ENCODE results near the gene AGAP1. TPM values are rescaled to one million over a fixed set of nuclear protein-coding genes. Genes with fewer than 3 reads are reported as not detected.
A peak's percentile ranks its signal among the peaks of the same experiment; 100 is the strongest.

The AGAP1 gene
- total RNA-seq, 1 donor from 2014 or later: 39.0 TPM

- H3K27ac Mint-ChIP-seq (ENCODE audit: unreplicated experiment): no peak overlapping the region
- no peak overlapping the region for H3K4me3 Mint-ChIP-seq (ENCODE audit: unreplicated experiment)
- DNase-seq (ENCODE audit: low spot score): peak; percentile 29
- TF ChIP-seq CTCF (IDR thresholded peaks at IDR 0.05): no peak
- H3K9me3 Mint-ChIP-seq (ENCODE audit: low read depth): no peaks in the 10 kb centered on the region
- H3K4me1 Mint-ChIP-seq (ENCODE audit: low read depth): peaks cover 17% of the 10 kb centered on the region
- H3K36me3 Mint-ChIP-seq (ENCODE audit: low read depth): no peaks in the 10 kb centered on the region
- no peaks in the 10 kb centered on the region for H3K27me3 Mint-ChIP-seq (ENCODE audit: low read depth)
These were observed 59.4 kb downstream of the AGAP1 start for GRCh38 chr2:235553291-235553690.

GRCh38 chr2:235553696-235554100, 59.9 kb downstream of the AGAP1 start:
- no peak overlapping the region for H3K27ac Mint-ChIP-seq (ENCODE audit: unreplicated experiment)
- no peaks in the 10 kb centered on the region for H3K27me3 Mint-ChIP-seq (ENCODE audit: low read depth)
- H3K4me3 Mint-ChIP-seq (ENCODE audit: unreplicated experiment): no peak overlapping the region
- H3K4me1 Mint-ChIP-seq (ENCODE audit: low read depth): peaks cover 21% of the 10 kb centered on the region
- H3K36me3 Mint-ChIP-seq (ENCODE audit: low read depth): no peaks in the 10 kb centered on the region
- TF ChIP-seq CTCF (IDR thresholded peaks at IDR 0.05): no peak
- DNase-seq (ENCODE audit: low spot score): peak; percentile 47
- H3K9me3 Mint-ChIP-seq (ENCODE audit: low read depth): no peaks in the 10 kb centered on the region

DNA sequence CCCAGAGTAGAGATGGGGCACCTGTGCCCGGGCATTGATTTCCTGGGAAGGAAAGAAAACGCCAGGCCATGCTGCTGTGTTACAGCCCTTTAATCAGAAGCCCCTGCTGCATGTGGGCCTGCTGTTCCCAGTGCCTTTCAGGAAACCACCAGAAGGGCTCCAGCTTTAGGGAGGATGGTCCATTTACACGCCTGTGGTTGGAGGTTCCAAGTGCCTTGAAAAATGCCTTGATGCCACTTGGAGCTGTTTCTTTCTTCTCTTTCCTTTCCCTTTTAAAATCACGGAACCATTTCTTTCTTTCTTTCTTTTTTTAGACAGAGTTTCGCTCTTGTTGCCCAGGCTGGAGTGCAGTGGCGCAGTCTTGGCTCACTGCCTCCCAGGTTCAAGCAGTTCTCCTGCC, 60.5 kb downstream of the AGAP1 start:
- peak; percentile 34 for DNase-seq (ENCODE audit: low spot score)
- Mint-ChIP-seq H3K36me3 (ENCODE audit: low read depth) (no peaks in the 10 kb centered on the region), H3K4me3 (ENCODE audit: unreplicated experiment) (no peak overlapping the region), H3K27me3 (ENCODE audit: low read depth) (no peaks in the 10 kb centered on the region), H3K9me3 (ENCODE audit: low read depth) (no peaks in the 10 kb centered on the region), H3K27ac (ENCODE audit: unreplicated experiment) (no peak overlapping the region), H3K4me1 (ENCODE audit: low read depth) (peaks cover 21% of the 10 kb centered on the region)
- no peak for TF ChIP-seq CTCF (IDR thresholded peaks at IDR 0.05)

DNA sequence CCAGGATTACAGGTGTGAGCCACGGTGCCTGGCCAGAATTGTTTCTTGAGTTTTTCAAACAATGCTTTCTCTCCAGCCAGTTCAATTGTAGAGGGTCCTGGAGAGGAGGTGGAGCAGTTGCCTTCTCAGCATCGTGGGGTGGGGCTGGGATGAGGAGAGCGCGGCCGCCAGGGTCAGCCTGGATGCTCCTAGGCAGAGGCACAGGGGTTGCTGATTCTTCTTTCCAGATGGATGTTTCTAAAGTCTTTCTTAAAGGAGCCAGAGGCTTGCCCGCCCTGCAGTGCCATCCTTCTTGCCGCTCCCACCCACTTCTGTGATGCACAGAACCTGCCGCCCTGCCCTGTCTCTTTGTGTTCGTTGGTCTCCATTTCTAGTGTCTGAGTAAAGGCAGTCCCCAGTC, 61.1 kb downstream of the AGAP1 start:
- no peaks in the 10 kb centered on the region for H3K27me3 Mint-ChIP-seq (ENCODE audit: low read depth)
- H3K36me3 Mint-ChIP-seq (ENCODE audit: low read depth): no peaks in the 10 kb centered on the region
- no peak overlapping the region for H3K27ac Mint-ChIP-seq (ENCODE audit: unreplicated experiment)
- no peak for TF ChIP-seq CTCF (IDR thresholded peaks at IDR 0.05)
- no peak overlapping the region for H3K4me3 Mint-ChIP-seq (ENCODE audit: unreplicated experiment)
- no peaks in the 10 kb centered on the region for H3K9me3 Mint-ChIP-seq (ENCODE audit: low read depth)
- H3K4me1 Mint-ChIP-seq (ENCODE audit: low read depth): peaks cover 21% of the 10 kb centered on the region
- DNase-seq (ENCODE audit: low spot score): no peak

DNA sequence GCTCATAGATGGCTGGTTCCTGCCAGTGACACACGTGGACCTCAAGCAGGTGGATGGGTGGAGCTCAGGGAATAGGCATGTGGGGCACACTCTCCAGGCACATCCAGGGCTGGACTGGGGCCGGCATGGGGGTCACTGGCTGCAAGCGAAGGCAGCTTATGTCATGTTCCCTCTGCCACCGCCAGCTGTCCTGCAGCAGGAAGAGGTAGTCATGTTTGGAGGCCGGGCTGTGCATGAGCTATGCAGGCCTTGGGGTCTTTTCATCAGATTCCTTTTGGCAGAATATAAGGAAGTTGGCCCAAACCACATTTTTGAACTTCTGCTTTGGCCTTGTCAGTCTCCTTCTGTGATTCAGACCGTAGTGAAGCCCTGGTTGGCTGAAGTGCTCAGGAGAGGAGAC, 61.5 kb downstream of the AGAP1 start:
- no peaks in the 10 kb centered on the region for H3K9me3 Mint-ChIP-seq (ENCODE audit: low read depth)
- no peaks in the 10 kb centered on the region for H3K27me3 Mint-ChIP-seq (ENCODE audit: low read depth)
- H3K4me1 Mint-ChIP-seq (ENCODE audit: low read depth): peaks cover 21% of the 10 kb centered on the region
- no peak overlapping the region for H3K4me3 Mint-ChIP-seq (ENCODE audit: unreplicated experiment)
- TF ChIP-seq CTCF (IDR thresholded peaks at IDR 0.05): no peak
- no peak overlapping the region for H3K27ac Mint-ChIP-seq (ENCODE audit: unreplicated experiment)
- DNase-seq (ENCODE audit: low spot score): peak; percentile 87
- no peaks in the 10 kb centered on the region for H3K36me3 Mint-ChIP-seq (ENCODE audit: low read depth)
